AG04450 (cell line): ENCODE data around the gene SPTBN5. TPM values are rescaled to one million over a fixed set of nuclear protein-coding genes. Genes with fewer than 3 reads are reported as not detected.

ENCODE experiments used
- CTCF ChIA-PET: fragments of 300-600, 350-600 bp; formaldehyde crosslinking; extraction: SDS; loops from one replicate; lab custom pipeline; 2022; ENCODE audit warnings: antibody characterized with exemption, inconsistent platforms; lab: Charles Lee
- POLR2A ChIA-PET: fragments of 350-600 bp; formaldehyde crosslinking; extraction: SDS; loops from one replicate; lab custom pipeline; 2021; ENCODE audit warnings: antibody characterized with exemption, inconsistent platforms; lab: Yijun Ruan, JAX
- DNase-seq: peaks from one replicate; pipeline ENCODE4 v3.0.0-alpha.2; 2011; ENCODE audit warnings: low read depth, low spot score
- H3K27ac ChIP-seq: one replicate; pipeline ENCODE4 v1.5.1; 2012; ENCODE audit warnings: low read depth, low read length, control low read depth
- H3K27me3 ChIP-seq: one replicate; pipeline ENCODE4 v1.6.0; 2012; ENCODE audit warnings: low read length; ENCODE audit not compliant: control insufficient read depth, insufficient read depth
- H3K4me3 ChIP-seq: 2 replicates; pipeline ENCODE4 v1.5.1; 2011; ENCODE audit warnings: mild to moderate bottlenecking, low read depth, low read length, control low read depth
- H3K9me3 ChIP-seq: 2 replicates; pipeline ENCODE4 v1.5.1; 2012; ENCODE audit warnings: low read length; ENCODE audit not compliant: control insufficient read depth, insufficient read depth
- CTCF ChIP-seq: IDR thresholded peaks from 2 replicates; pipeline ENCODE4 v1.5.1; 2011; ENCODE audit warnings: low read depth, low read length, control low read depth, inconsistent platforms
- polyA plus RNA-seq: library from polyadenylated mRNA; depleted of rRNA; stranded (reverse); fragments of >200 nt; gene quantifications from 2 replicates; pipeline ENCODE4 v1.2.3, GENCODE V29; 2011

The SPTBN5 gene
- polyA plus RNA-seq, 1 experiment = 0.14 TPM

DNA sequence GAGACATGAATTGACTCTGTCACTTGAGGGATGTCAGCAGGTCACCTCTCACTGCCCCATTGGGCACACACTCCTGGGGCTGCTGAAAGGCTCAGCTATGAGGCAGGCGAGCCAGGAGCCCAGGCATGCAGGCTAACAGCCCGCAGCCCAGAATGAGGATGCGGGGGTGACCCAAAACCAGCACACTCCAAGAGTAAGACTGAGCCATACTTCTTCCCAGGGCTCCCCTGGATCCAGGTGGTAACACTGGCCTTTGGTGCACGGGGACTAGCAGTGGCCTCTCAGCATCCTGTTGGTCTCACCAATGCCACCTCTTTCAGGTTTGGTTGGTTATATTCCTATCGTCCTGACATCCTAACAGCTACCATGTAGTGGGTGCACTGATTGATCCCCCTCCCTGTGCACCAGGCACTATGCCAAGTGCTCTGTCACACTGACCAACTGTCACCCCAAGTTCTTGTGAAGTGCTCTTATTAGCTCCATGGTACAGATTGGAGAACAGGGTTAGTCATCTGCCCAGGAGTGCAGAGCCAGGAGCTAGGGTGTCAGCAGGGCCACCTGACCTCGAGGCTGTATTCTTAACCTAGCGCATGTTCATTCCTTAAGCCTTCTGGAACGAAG is 24.8 kb upstream of the SPTBN5 start:
- POLR2A ChIA-PET = interaction anchor here (1.4 kb wide), 1 partner anchor 54 kb away, joined by 3 read pairs; the partner anchor contains the start of gene EHD4
- CTCF ChIA-PET = interaction anchor here (1.3 kb wide), 1 partner anchor 14 kb away, joined by 4 read pairs; no protein-coding TSS in a partner anchor
- Histone ChIP-seq H3K4me3 (no peak overlapping the region), H3K27me3 (no peaks in the 10 kb centered on the region), H3K27ac (no peak overlapping the region), H3K9me3 (no peaks in the 10 kb centered on the region)
- no peak for DNase-seq
- TF ChIP-seq CTCF = no peak

DNA sequence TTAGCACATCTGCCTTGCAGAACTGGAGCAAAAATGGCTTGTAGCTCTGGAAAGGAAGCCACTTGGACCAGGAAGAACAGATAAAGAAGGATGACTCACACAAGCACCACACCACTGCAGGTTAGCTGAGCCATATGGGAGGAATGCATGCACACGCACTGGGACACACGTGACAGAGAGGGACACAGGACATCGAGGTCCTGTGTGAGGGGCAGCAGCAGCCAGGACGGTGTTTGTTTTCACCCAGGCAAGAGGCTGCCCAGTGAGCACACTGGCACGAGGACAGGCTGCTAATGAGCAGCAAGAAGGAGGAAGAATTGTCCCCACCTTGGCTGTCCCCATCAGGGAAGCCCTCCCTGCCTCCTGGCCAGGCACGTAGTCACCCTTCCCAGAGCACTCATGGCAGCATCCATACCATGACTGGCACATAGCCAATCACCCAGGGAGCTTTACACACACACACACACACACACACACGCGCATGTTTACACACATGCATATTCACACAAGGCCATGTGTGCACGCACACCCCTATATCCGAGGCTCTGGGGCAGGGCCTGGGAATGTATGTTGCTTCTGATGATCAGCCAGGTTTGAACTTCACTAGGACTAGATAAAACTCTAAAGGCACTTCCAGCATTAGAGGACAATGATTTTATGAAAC is 24.0 kb upstream of the SPTBN5 start:
- Histone ChIP-seq H3K27me3 (no peaks in the 10 kb centered on the region), H3K27ac (peak overlapping the region; percentile 21), H3K4me3 (no peak overlapping the region), H3K9me3 (no peaks in the 10 kb centered on the region)
- no peak for TF ChIP-seq CTCF
- ChIA-PET POLR2A (interaction anchor here (1.4 kb wide), 1 partner anchor 54 kb away, joined by 3 read pairs; the partner anchor contains the start of gene EHD4), CTCF (interaction anchor here (1.3 kb wide), 1 partner anchor 13 kb away, joined by 4 read pairs; no protein-coding TSS in a partner anchor)
- DNase-seq = no peak

GRCh38 chr15:41915255-41915994 is 21.6 kb upstream of the SPTBN5 start:
- no peak for DNase-seq
- TF ChIP-seq CTCF = no peak
- ChIA-PET CTCF (interaction anchor here (0.7 to 3.1 kb wide), 4 partner anchors 11 to 104 kb away, joined by 3 to 22 read pairs (median 4); no protein-coding TSS in a partner anchor), POLR2A (no interaction called here)
- Histone ChIP-seq H3K9me3 (no peaks in the 10 kb centered on the region), H3K4me3 (no peak overlapping the region), H3K27ac (no peak overlapping the region), H3K27me3 (no peaks in the 10 kb centered on the region)

DNA sequence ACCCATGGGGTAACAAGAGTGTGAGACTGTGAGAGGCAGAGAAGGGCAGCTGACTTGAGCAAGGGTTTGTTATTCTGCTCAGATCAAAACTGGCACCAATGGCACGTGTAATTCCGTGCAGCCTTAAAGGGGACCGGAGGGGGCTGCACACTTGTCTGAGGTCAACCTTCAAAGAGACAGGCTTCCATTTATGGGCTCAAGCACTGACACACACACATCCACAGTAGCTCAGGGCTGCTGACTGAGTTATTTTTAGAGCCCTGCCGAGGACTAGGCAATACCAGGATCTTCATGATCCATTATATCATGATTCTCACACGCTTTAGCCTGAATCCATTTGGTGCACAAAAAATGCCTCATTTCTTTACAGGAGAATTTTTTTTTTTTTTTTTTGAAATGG is 20.6 kb upstream of the SPTBN5 start:
- CTCF ChIA-PET = interaction anchor here (0.7 to 3.1 kb wide), 2 partner anchors 10 to 32 kb away, joined by 5 to 22 read pairs; no protein-coding TSS in a partner anchor
- POLR2A ChIA-PET = no interaction called here
- TF ChIP-seq CTCF = no peak

More for the DNA sequence above, 20.6 kb upstream of the SPTBN5 start:
- Histone ChIP-seq H3K9me3 (no peaks in the 10 kb centered on the region), H3K4me3 (no peak overlapping the region), H3K27me3 (no peaks in the 10 kb centered on the region), H3K27ac (no peak overlapping the region)
- no peak for DNase-seq
